ENCODE data around the gene ZEB2. TPM values are rescaled to one million over a fixed set of nuclear protein-coding genes. Genes with fewer than 3 reads are reported as not detected.
A peak's percentile ranks its signal among the peaks of the same experiment; 100 is the strongest.

The ZEB2 gene
- total RNA-seq, 4 donors from 2014 or later = 148 to 290 (median 218) TPM

DNA sequence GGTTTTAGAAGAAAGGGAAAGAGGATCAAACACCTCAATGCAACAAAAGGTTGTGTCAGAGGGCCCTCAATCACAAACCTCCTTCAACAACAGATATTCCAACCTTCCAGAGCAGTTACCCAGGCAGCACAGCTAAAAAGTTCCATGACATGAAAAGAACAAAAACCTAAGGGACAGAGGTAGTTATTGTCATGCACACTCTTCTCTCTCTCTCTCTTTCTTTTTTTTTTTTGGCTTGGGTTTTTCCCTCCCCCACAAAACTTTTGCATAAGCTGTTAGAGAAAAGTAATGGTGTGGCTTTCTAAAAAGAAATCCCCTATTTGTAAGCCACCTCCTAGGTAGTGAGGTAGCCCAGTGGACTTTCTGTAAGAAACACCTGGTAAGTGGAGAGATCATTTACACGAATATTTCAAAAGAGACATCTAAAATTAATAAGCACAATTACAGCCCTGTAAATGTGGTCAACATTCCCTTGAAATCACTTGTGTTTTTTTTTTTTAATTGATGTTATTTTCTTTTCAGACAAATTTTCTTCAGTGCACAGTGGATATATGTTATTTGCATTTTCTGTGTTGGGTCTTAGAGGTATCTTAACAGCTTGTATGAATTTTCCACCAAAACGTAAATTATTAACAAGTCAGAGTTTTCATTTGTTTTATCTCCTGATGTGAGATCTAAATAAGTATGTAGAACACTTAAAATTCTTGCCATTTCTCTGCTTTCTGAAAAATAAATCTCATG, 48.4 kb downstream of the ZEB2 start:
- TF ChIP-seq, protein P1, sequence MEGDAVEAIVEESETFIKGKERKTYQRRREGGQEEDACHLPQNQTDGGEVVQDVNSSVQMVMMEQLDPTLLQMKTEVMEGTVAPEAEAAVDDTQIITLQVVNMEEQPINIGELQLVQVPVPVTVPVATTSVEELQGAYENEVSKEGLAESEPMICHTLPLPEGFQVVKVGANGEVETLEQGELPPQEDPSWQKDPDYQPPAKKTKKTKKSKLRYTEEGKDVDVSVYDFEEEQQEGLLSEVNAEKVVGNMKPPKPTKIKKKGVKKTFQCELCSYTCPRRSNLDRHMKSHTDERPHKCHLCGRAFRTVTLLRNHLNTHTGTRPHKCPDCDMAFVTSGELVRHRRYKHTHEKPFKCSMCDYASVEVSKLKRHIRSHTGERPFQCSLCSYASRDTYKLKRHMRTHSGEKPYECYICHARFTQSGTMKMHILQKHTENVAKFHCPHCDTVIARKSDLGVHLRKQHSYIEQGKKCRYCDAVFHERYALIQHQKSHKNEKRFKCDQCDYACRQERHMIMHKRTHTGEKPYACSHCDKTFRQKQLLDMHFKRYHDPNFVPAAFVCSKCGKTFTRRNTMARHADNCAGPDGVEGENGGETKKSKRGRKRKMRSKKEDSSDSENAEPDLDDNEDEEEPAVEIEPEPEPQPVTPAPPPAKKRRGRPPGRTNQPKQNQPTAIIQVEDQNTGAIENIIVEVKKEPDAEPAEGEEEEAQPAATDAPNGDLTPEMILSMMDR (IDR thresholded peaks at IDR 0.05) = no peak
- TF ChIP-seq POLR2A (IDR thresholded peaks at IDR 0.05) (no peak), EP300 (IDR thresholded peaks at IDR 0.05) (no peak)
- Histone ChIP-seq H3K27ac (peak overlapping the region in 3 of 4 donors; percentile 9 to 90 (median 87)), H3K36me3 (no peaks in the 10 kb centered on the region), H3K4me1 (peaks cover 0 to 98% (median 35%) of the 10 kb centered on the region in 4 donors), H3K27me3 (no peaks in the 10 kb centered on the region), H3K9me3 (no peaks in the 10 kb centered on the region), H3K4me3 (no peak overlapping the region)
- DNase-seq (ENCODE audit: low spot score in 2 of 2) = no peak
- 40 to 43% methylated on average over 2 of the region's 2 CpGs for WGBS, 2 donors

DNA sequence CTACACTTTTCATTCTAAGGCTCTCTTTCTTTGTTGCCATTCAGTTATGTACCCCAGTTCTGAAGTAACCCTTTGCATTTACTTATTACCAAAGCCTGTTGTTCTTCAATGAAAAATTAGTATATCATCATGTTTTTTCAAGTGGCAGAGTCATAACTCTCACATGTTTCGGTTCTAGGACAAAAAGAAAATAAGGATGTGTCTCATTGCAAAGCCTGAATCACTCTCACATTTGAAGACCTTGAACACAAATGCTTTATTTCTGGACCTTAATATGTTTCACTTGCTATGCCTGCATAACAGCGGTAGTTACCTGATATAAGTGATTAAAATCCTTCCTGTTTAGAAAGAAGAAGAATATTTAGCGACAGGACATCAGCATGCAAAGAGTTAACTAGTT, 49.1 kb downstream of the ZEB2 start:
- TF ChIP-seq EP300 (IDR thresholded peaks at IDR 0.05) = no peak
- TF ChIP-seq POLR2A (IDR thresholded peaks at IDR 0.05) = no peak
- TF ChIP-seq, protein P1 (IDR thresholded peaks at IDR 0.05) = no peak
- H3K4me1 ChIP-seq = peaks cover 0 to 95% (median 35%) of the 10 kb centered on the region in 4 donors

DNA sequence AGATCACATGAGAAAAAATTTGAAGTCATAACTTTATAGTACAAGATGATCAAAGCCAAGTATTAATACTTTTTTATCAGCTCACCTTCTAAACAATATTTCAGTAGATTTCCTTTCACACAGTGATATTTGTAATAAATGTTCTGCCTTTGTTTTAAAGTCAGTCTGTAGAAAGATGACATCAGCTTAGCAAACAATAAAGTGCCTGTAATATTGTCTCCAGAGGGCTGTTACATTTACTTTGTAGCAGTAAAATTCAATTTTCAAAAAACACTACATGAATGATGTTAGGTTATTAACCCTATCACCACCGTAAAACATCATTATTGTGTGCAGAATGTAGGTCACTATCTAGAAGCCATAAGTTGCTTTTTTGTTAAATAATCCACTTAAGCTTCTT, 49.6 kb downstream of the ZEB2 start:
- no peaks in the 10 kb centered on the region for H3K27me3 ChIP-seq
- no peak for TF ChIP-seq POLR2A (IDR thresholded peaks at IDR 0.05)
- no peak for TF ChIP-seq EP300 (IDR thresholded peaks at IDR 0.05)
- TF ChIP-seq, protein P1 (IDR thresholded peaks at IDR 0.05) = no peak
- H3K27ac ChIP-seq = peak overlapping the region; percentile 9 to 90 (median 66)
- DNase-seq (ENCODE audit: low spot score in 2 of 2) = no peak
- WGBS, 2 donors = 5 to 14% methylated on average over 1 of the region's 1 CpG
- no peak overlapping the region for H3K4me3 ChIP-seq
- H3K4me1 ChIP-seq = peaks cover 0 to 92% (median 35%) of the 10 kb centered on the region in 4 donors
- H3K9me3 ChIP-seq = no peaks in the 10 kb centered on the region
- H3K36me3 ChIP-seq = no peaks in the 10 kb centered on the region

More for the DNA sequence above, 49.1 kb downstream of the ZEB2 start:
- Histone ChIP-seq H3K27ac (peak overlapping the region; percentile 9 to 90 (median 66)), H3K36me3 (no peaks in the 10 kb centered on the region), H3K9me3 (no peaks in the 10 kb centered on the region), H3K27me3 (no peaks in the 10 kb centered on the region), H3K4me3 (no peak overlapping the region)
- no peak for DNase-seq (ENCODE audit: low spot score in 2 of 2)
- WGBS, 2 donors = 31 to 45% methylated on average over 3 of the region's 3 CpGs

DNA sequence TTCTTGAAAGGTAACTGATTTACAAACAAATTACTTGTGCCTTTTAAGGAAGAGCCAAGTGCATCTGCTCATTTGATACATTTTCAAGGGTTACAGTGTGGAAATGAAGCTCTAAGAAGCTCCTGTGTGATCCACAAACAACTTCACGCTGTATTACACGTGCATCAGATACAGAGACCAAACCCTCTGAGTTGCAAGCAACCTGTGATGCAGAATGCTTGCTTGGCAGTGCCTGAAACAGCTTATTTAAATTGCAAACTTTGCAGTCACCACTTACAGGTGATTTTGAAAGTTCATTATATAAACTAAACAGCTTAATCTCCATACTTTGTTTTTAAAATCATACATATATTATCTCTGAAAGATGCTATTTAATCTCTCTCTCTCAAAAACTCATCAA, 50.1 kb downstream of the ZEB2 start:
- Histone ChIP-seq H3K4me1 (peaks cover 0 to 93% (median 37%) of the 10 kb centered on the region in 4 donors), H3K27me3 (no peaks in the 10 kb centered on the region), H3K36me3 (no peaks in the 10 kb centered on the region), H3K4me3 (no peak overlapping the region), H3K27ac (peak overlapping the region; percentile 17 to 90 (median 66)), H3K9me3 (no peaks in the 10 kb centered on the region)
- WGBS, 2 donors = 32 to 50% methylated on average over 2 of the region's 2 CpGs
- no peak for DNase-seq (ENCODE audit: low spot score in 2 of 2)
- no peak for TF ChIP-seq EP300 (IDR thresholded peaks at IDR 0.05)
- TF ChIP-seq, protein P1 (IDR thresholded peaks at IDR 0.05) = no peak
- no peak for TF ChIP-seq POLR2A (IDR thresholded peaks at IDR 0.05)

DNA sequence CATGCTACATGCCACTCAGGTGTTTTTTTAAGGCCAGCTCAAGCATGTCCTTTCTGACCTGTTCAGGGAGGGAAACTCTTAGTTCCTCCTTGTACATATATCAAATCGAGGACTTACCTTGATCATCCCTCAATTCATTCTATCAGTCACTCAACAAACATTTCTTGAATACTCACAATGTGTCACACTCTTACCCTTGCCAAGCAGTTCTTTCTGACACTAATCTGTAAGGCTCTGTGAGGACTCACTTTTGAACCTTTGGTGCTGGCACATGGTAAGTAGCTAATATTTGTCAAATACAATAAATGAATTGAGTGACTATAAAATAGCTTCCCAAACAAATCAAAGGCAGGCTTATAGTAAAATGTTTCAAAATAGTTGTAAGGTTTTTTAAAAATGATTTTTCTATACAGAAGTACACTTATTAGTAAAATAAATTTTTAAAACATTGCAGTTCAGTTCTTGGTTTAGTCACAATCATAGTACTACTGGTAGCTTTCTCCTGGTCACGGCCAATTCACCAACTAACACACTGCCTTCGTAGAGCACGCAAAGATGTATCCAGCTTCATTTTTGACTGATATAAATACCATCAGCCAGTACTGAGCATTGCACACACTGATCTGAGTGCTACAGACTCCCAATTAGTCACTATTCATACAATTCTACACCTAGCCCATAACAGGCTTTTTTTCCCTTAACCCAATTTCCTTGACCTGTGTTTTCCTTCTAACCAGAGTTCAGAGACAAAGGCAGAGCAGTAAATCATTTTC, 50.9 kb downstream of the ZEB2 start:
- peaks cover 0 to 94% (median 34%) of the 10 kb centered on the region in 4 donors for H3K4me1 ChIP-seq
- 42 to 46% methylated on average over 4 of the region's 4 CpGs for WGBS, 2 donors
- H3K27me3 ChIP-seq = no peaks in the 10 kb centered on the region
- H3K9me3 ChIP-seq = no peaks in the 10 kb centered on the region
- no peak for DNase-seq (ENCODE audit: low spot score in 2 of 2)
- H3K36me3 ChIP-seq = no peaks in the 10 kb centered on the region
- TF ChIP-seq POLR2A (IDR thresholded peaks at IDR 0.05) (no peak), EP300 (IDR thresholded peaks at IDR 0.05) (no peak)
- TF ChIP-seq, protein P1 (IDR thresholded peaks at IDR 0.05) = no peak
- peak overlapping the region; percentile 24 to 90 (median 66) for H3K27ac ChIP-seq
- no peak overlapping the region for H3K4me3 ChIP-seq
